Measurements from ENCODE around the gene THSD4. TPM values are rescaled to one million over a fixed set of nuclear protein-coding genes. Genes with fewer than 3 reads are reported as not detected.

Gene THSD4
- total and polyA plus RNA-seq, 2 of the 4 experiments (the other 2 are of a cell fraction): 25.5 to 31.1 TPM

GRCh38 chr15:71801935-71802655, 686.8 kb downstream of the THSD4 start (continued):
- no peak for TF ChIP-seq NFE2L2 (IDR thresholded peaks at IDR 0.05; ENCODE audit: low read depth, low read length)

GRCh38 chr15:71802770-71803169, 687.5 kb downstream of the THSD4 start:
- TF ChIP-seq CTCF (conservative IDR thresholded peaks at IDR 0.05; ENCODE audit: low read depth, low read length): peak; percentile 26; the same call in 1 of the 2 replicates
- TF ChIP-seq MXI1 (IDR thresholded peaks at IDR 0.05; ENCODE audit: borderline replicate concordance, low read depth, low read length): no peak
- Histone ChIP-seq H3K27ac (ENCODE audit: insufficient read depth, low read length) (no peak overlapping the region), H3K14ac (replicated peaks; ENCODE audit: low read depth, low read length) (no peak overlapping the region), H2AK5ac (ENCODE audit: low read depth, low read length) (no peak overlapping the region), H4K91ac (ENCODE audit: insufficient read depth, low read depth, low read length) (no peak overlapping the region), H3K56ac (ENCODE audit: extremely low read depth, insufficient read depth, low read length) (no peak overlapping the region), H3K23ac (ENCODE audit: low read depth, low read length) (no peak overlapping the region), H3K18ac (ENCODE audit: low read depth, low read length) (no peak overlapping the region), H3K27me3 (ENCODE audit: control insufficient read depth, insufficient read depth, low read length) (no peaks in the 10 kb centered on the region), H2AK9ac (replicated peaks; ENCODE audit: low read depth, low read length, poor library complexity) (no peak overlapping the region), H2BK15ac (ENCODE audit: low read depth, low read length) (no peak overlapping the region), H3K79me1 (ENCODE audit: low read depth in 1 of 2, low read length in 2 of 2) (no peaks in the 10 kb centered on the region), H3K36me3 (ENCODE audit: control insufficient read depth, insufficient read depth, low read length) (no peaks in the 10 kb centered on the region), H4K20me1 (ENCODE audit: insufficient read depth, low read length) (no peaks in the 10 kb centered on the region), H3K9ac (ENCODE audit: low read depth, low read length) (no peak overlapping the region), H2AFZ (replicated peaks; ENCODE audit: low read length, poor library complexity) (no peak overlapping the region), H3K4me3 (ENCODE audit: insufficient read depth, low read depth, low read length) (no peak overlapping the region), H3K4me2 (ENCODE audit: low read depth, low read length) (no peak overlapping the region), H3K4me1 (ENCODE audit: control insufficient read depth, insufficient read depth, low read length) (peaks cover 16% of the 10 kb centered on the region), H3K9me3 (ENCODE audit: control insufficient read depth, insufficient read depth, low read length) (no peaks in the 10 kb centered on the region), H4K8ac (ENCODE audit: low read depth in 2 of 2, low read length in 2 of 2) (no peak overlapping the region), H2BK120ac (ENCODE audit: low read depth, low read length) (no peak overlapping the region), H2BK20ac (ENCODE audit: low read depth, low read length) (no peak overlapping the region), H3K4ac (ENCODE audit: low read depth, low read length) (no peak overlapping the region), H4K5ac (ENCODE audit: low read depth, low read length) (no peak overlapping the region), H3K9me1 (ENCODE audit: insufficient read depth, low read length) (peaks cover 7% of the 10 kb centered on the region; the same call in 1 of the 2 replicates), H2BK5ac (ENCODE audit: low read depth, low read length, poor library complexity, severe bottlenecking) (no peak overlapping the region)
- dilution Hi-C loops (cut with HindIII; ENCODE audit: low sequenced_read_pairs, unreplicated experiment): no loop called here
- 82% methylated on average over 9 of the region's 21 CpGs; no CpG with 5 or more reads in 1 of the 2 experiments for whole genome bisulfite sequencing, 2 experiments (ENCODE audit: extremely low coverage in 2 of 2, insufficient read length in 1 of 2)
- BruUV-seq (replicated peaks): no TSS peak
- CTCF ChIA-PET: no interaction called here
- in situ Hi-C loops (cut with MboI; ENCODE audit: low sequenced_read_pairs): loop anchor here (10.0 kb wide), 1 partner anchor 828 kb away; no protein-coding TSS in a partner anchor
- no peak for DNase-seq
- ATAC-seq (ENCODE audit: low read depth): no peak
- intact Hi-C loops (cut with micrococcal nuclease): loop anchor here (10.0 kb wide), 1 partner anchor 908 kb away; the partner anchor contains the start of genes LRRC49 and THAP10
- POLR2A ChIA-PET (ENCODE audit: unreplicated experiment): no interaction called here

Measured in IMR-90 (cell line).